Ramos (cell line): ENCODE measurements around the gene HMGN5.

Experiments
- in situ Hi-C: fragments of 300-500 bp; cut with MboI; formaldehyde crosslinking; loops from one replicate; pipeline ENCODE4 v1.14.3; 2022; ENCODE audit warnings: low sequenced_read_pairs; ENCODE audit not compliant: unreplicated experiment

Gene HMGN5, protein sequence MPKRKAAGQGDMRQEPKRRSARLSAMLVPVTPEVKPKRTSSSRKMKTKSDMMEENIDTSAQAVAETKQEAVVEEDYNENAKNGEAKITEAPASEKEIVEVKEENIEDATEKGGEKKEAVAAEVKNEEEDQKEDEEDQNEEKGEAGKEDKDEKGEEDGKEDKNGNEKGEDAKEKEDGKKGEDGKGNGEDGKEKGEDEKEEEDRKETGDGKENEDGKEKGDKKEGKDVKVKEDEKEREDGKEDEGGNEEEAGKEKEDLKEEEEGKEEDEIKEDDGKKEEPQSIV

DNA sequence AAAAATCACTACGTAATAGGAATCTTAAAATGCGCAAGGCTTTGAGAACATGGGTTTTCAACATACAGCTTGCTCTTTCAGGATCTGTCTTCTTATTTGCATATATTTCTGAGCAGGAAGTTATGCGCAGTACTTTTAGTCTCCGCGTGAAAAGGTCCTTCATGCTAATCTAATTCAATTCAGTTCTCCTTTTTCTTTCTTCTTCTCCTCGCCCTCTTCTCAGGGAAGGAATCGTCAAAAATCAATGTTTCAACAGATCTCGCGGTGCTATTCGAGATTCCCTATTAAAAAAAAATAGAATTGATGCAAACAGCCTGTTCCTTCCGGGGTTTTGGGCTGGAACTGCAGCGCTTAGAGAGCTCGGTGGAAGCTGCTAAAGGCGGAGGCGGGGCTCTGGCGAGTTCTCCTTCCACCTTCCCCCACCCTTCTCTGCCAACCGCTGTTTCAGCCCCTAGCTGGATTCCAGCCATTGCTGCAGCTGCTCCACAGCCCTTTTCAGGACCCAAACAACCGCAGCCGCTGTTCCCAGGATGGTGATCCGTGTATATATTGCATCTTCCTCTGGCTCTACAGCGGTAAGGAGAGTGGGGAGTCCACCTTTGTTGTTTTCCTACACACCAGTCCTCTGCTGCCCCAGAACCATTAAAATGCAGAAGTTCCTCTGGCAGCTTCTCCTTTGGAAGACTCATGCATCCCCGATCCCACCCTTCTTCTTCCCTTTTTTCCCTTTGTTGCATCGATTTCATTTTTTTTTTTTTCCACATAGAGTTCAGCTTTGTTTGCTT is at the start of gene HMGN5, which contains the start of gene SH3BGRL:
TSS of gene HMGN5 (minus strand) at position 243 of the 785 bp plus-strand sequence. CDS start 80,364 bp downstream, outside the sequence.
TSS of gene SH3BGRL (plus strand) at position 432 of the 785 bp plus-strand sequence. CDS start at position 531, 99 bp downstream.
- in situ Hi-C loops: loop anchor here (25.0 kb wide), 1 partner anchor 390 kb away; the partner anchor contains the start of gene BRWD3

DNA sequence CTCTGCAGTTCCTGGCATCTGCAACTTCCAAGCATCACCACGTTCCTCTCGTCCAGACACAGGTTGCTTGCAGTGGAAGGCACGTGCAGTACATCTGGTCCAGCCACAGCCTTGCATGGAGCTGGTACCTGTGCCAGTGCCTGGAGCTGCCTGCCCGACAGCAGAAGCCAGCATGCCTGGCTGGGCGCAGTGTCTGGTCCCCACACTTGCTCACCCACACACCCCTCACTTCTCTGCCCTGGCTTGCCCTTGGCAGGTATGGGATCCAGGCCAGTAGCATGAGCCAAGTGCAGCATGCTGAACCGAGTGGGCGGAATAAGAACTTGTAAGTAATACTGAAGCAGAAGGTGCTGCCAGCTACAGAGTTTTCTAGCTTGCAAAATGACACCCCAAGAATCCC is 40.0 kb upstream of the HMGN5 start:
- in situ Hi-C loops: no loop called here

DNA sequence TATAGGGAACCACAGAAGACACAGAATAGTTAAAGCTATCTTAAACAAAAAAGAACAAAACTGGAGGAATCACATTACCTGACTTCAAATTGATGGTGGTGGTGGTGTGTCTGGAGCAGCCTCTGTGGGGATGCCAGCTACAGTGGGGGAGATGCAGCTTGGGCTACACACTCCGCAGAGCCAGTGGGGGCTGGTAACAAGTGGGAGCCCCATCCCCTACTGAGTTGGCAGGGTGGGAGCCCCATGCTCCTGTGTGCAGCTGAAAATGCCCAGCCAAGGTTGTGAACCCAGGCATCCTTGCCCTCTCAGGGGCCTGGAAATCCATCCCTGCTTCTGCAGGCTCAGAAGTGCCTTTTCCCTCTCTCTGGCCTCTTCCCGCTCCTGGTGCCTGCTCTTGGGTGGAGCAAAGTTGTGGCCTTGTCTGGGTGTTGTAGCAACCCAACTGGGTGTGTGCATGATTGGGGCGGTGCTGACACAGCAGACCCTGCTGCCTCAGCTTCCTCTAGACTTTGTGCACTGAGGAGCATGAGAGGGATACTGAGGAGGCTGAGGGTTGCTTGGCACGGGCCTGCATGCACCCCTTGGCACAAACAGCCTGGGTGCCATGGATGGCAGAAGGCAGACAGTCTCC is 39.1 kb upstream of the HMGN5 start:
- in situ Hi-C loops: no loop called here

DNA sequence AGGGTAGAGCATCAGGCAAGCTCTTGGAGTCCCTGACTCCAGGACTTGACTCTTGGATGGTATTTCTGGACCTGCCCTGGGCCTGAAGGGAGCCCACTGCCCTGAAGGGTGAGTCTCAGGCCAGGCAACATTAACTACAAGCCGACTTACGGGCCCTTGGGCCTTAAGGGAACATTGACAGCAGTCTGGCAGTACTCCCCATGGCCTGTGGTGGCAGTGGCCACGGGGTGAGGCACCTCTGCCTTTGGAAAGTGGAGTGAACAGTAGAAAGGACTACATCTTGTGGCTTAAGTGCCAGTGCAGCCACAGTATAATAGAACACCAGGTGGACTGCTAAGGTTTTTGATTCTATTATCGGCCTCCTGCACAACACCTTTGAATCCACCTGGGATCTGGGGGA is 36.5 kb upstream of the HMGN5 start:
- in situ Hi-C loops: no loop called here

DNA sequence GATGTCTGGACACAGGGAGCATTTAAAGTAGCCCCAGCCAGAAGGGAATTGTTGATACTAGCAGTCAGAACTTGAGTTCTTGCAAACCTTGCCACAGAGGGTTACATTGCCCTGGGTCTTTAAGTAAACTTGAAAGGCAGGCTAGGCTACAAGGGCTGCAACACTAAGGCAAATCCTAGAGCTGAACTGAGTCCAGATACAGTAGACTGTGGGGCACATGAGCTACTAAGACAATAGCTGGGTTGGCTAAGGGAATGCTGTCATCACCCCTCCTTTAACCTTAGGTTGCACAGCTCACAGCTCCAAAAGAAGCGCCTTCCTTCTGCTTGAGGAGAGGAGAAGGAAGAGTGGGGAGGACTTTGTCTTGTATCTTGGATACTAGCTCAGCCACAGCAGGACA is 35.8 kb upstream of the HMGN5 start:
- in situ Hi-C loops: no loop called here

DNA sequence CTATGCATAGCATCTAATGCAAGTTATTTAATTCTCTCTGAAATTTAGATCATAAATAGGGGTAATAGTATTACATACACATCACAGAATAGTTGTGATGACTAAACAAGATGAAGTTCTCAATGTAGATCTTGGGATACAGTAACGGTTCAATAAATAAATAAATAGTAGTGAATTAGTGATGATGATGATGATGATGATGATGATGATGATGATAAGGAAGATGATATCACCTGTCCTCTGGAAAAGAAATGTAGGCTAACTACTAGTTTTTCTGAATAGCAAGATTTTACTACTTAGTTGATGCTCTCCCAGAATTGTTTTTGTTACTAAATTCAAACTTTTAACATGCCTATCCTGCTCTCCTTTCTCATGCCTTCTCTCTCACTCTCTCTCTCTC is 30.5 kb upstream of the HMGN5 start:
- in situ Hi-C loops: no loop called here

DNA sequence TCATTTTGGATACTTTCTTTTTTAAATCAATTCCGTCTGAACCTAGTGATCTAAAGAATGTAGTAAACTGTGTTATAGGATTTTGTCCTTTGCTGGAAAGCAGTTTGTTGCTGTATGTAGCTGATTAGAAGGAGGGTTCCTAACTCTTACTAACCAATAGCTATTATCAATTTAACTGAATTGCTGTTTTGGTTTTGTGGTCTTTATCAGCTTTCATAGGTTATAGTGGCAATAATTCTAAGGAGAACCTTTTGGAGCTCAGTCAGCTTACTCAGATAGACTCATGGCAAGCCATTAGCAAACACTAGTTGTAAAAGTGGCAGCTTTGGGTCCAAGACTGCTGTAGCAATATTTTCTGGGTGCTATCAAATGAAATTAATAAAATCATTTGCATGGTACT is 29.8 kb upstream of the HMGN5 start:
- in situ Hi-C loops: no loop called here

DNA sequence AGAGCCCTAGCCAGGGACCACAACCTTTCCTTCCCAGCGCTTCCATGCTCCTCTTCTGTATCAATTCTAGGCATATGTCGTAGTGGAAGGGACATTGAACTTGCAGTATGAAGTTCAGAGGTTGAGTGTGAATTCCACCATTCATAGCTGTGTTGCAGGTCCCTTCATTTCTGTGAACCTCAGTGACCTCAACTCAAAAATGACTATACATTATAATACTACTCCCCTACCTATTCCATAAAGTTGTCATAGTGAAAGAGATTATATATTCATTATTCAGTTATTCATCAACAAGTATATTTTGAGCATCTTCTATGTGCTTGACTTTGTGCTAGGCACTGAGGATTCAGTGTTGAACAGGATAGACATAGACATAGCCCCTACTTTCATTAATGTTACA is 28.2 kb upstream of the HMGN5 start:
- in situ Hi-C loops: no loop called here

DNA sequence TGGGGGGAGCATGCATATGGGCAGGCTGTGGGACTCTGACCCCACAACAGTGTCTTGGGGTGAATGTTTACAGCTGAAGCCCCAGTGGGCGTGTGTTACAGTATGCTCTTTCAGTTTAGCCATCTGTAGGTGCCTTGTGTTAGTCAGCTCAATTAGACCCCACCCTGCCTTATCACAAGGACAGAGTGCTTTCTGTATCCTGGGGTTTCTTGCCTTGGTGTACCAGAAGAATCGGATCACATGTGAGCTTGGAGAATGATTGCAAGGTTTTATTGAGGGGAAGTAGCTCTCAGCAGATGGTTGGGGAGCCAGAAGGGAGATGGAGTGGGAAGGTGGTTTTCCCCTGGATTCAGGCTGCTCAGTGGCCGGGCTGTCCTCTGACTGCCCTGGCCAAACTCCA is 27.5 kb upstream of the HMGN5 start:
- in situ Hi-C loops: no loop called here

DNA sequence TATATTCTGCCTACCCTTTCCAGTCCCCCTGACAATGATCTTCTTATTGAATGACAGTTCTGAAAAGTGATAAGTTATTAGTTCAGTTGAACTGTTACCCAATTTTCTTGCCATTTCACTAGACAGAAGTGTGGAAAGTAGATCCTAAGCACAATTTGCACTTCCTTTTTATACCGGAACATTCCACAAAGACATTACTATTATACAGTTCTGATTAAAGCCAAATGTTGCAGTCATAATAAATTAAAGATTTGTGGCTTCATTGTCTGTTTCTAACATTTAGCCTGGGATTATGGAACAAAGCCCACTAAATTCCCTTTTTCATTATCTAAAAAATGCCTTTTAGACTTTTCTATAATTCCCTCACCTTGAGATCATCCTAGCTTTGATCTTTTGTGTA is 14.0 kb upstream of the HMGN5 start:
- in situ Hi-C loops: loop anchor here (25.0 kb wide), 1 partner anchor 403 kb away; the partner anchor contains the start of gene BRWD3

DNA sequence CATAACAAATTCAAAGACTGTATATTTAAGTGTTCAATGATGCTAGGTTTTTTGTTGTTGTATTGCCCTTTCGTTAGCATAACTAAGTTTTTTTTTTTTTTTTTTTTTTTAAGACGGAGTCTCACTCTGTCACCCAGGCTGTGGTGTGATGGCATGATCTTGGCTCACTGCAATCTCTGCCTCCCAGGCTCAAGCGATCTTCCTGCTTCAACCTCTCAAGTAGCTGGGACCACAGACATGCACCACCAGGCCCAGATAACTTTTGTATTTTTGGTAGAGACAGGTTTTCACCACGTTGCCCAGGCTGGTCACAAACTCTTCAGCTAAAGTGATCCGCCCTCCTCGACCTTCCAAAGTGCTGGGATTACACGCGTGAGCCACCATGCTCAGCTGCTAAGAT is 7.2 kb upstream of the HMGN5 start:
- in situ Hi-C loops: loop anchor here (25.0 kb wide), 1 partner anchor 397 kb away; the partner anchor contains the start of gene BRWD3

DNA sequence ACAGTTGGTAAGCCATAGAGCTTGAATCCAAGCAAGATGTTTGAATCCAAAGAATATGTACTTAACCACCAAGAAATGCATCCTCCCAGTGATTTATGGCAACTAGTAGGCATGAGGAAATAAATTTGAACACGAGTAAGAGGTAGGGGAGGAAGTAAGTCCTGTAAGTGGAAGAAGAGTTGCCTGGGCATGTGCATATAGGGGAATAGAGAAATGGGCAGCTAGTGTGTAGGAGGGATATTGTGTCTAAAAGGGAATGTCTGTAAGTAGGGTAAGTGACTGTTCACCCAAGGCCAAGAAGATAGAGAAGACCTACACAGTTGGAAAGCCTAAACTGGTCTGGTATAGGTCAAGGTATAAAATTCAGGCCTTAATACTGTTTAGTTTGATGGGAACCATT is 4.8 kb upstream of the HMGN5 start:
- in situ Hi-C loops: loop anchor here (25.0 kb wide), 1 partner anchor 394 kb away; the partner anchor contains the start of gene BRWD3

DNA sequence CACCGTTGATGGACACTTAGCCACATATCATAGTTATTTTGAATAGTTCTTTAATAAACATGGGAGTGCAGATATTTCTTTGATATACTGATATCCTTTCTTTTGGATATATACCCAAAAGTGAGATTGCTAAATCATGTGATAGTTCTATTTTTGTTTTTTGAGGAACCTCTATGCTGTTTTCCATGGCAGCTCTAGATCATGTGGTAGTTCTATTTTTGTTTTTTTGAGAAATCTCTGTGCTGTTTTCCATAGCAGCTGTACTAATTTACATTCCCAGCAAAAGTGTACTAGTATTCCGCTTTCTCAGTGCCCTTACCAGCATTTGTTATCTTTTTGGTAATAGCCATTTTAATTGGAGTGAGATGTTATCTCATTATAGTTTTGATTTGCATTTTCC is 3.8 kb upstream of the HMGN5 start:
- in situ Hi-C loops: loop anchor here (25.0 kb wide), 1 partner anchor 393 kb away; the partner anchor contains the start of gene BRWD3

DNA sequence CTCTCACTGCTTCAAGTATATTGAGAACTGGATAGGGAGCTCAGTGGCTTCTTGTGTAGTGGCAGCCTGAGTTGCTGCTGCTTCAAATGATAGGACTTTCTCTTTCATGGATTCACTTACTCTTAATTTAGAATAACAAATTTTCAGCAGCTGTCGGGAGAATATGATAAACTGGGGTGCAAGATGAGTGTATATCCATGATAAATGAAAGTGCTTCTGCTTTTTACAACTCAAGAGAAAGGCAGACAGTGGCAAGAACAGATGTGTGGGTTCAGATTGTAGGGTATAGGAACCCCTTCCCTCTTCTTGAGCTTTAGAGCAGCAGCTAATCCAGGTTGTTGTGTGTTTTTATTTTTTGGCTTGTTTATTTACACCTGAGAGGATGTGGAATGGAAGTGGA is 1.2 kb upstream of the HMGN5 start:
- in situ Hi-C loops: loop anchor here (25.0 kb wide), 1 partner anchor 391 kb away; the partner anchor contains the start of gene BRWD3

DNA sequence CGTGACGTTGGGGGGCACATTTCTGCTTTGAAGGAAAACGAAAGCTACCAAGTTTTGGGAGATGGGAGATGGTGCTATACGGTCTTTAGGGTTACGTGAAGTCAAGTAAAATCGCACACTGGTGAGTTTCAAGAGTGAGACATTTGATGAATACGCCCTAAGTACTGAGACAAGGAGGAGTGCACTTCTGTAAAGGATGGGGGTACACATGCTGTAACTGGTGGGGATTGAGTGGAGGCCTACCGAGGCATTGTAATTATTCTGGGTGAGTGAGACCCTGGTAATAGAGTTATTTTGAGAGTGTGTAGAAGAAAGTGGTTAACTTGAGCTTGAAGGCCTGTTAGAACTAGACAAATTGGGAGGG is 725 bp upstream of the HMGN5 start:
- in situ Hi-C loops: loop anchor here (25.0 kb wide), 1 partner anchor 390 kb away; the partner anchor contains the start of gene BRWD3

DNA sequence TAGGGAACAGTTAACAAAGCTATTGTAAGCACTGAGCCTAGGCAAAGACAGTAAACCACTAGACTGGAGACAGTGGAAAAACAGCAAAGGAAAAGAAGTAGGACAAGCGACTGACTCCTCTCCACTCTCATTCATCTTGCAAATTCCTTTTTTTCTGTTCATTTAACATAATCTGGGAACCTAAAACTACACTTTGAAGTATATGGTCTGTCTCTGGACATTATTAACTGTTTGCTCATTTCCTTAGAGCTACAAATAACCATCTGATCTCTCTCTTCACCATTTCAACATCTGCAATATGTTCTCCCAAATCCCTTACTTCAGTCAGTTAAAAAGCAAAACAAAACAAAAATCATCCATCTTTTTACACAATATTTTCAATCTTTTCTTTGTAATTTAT is 642 bp downstream of the HMGN5 start:
- in situ Hi-C loops: loop anchor here (25.0 kb wide), 1 partner anchor 389 kb away; the partner anchor contains the start of gene BRWD3

DNA sequence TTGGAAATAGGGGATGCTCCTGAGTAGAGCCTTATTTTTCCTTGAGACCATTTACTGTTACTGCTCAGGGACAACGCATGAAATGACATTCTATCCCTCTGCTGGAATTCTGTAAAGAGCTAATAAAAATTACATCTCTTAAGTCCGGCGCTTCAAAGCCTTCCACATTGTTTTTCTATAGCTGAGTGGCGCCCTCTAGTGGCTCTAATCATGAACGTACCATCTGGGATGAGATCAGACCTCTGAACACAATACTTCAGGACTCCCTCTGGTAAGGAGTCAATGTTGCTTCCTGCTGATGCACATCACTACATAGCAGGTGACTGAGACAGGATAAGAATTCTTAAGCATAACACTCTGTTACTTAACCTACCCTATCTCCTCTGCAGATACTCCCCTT is 6.0 kb downstream of the HMGN5 start:
- in situ Hi-C loops: loop anchor here (25.0 kb wide), 1 partner anchor 192 kb away; no protein-coding TSS in a partner anchor

DNA sequence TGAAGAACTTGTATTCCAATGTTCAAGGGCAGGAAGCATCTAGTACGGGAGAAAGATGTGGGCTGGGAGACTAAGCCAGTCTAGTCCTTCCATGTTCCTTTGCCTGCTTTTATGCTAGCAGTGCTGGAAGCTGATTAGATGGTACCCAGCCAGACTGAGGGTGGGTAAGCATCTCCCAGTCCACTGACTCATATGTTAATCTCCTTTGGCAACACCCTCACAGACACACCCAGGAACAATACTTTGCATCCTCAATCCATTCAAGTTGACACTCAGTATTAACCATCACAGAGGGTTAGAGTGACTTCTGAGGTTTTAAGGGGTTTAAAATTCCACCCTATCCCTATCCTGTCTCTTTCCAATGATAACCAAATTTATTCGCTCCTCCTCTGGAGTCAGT is 6.5 kb downstream of the HMGN5 start:
- in situ Hi-C loops: loop anchor here (25.0 kb wide), 1 partner anchor 192 kb away; no protein-coding TSS in a partner anchor

DNA sequence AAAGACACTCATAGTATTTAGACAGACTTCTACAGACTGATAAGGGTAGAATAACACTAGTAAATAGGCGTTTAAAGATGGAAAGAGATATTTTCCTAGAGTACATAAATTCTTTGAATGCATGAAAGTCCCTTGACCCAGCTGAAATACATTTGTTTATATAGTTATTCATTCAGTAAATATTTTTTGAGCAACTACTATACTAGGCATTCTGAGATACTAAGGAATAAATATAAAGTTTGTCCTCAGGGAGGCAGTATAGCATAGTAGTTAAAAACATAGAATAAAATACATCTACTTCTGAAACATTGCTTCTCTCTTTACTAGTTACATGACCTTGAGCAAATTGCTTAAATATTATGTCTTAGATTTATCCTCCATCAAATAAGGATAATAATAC is 27.4 kb downstream of the HMGN5 start:
- in situ Hi-C loops: no loop called here

DNA sequence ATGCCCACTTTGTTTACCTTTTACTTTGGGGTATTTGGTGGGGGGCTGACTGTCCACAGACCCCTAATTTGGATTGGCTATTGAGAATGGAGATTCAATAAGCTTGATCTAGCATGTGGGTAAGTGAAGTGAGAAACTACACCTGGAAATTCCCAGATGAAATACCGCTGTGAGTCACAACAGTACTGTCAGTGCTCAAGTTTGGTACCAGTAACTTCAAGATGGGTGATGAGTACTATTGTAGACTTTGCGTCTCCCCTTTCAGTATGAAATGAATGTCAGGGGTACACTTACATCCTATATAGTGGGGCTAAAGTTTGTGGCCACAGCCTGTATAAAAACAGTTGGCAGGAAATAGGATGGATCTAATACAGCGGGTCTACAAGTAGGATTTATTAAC is 33.3 kb downstream of the HMGN5 start:
- in situ Hi-C loops: no loop called here
